SK-N-SH (cell line): ENCODE measurements around the gene C14orf132. TPM values are rescaled to one million over a fixed set of nuclear protein-coding genes. Genes with fewer than 3 reads are reported as not detected.
A peak's percentile ranks its signal among the peaks of the same experiment; 100 is the strongest.

Experiments
- CTCF ChIA-PET: fragments of 300-600, 350-600 bp; formaldehyde crosslinking; extraction: SDS; loops from one replicate; lab custom pipeline; 2021; lab: Yijun Ruan, JAX
- POLR2A ChIA-PET: fragments of 350-600 bp; sonication (Branson Sonifier 250); formaldehyde crosslinking; extraction: SDS; loops from one replicate; lab custom pipeline; 2020; ENCODE audit warnings: antibody characterized with exemption, inconsistent platforms; lab: Yijun Ruan, JAX
- DNase-seq: peaks from one replicate; pipeline ENCODE4 v3.0.0; 2012
- H2AFZ ChIP-seq: fragments of 200-600 bp; sonication (generic); 2 replicates; pipeline ENCODE4 v1.8.1; 2016; ENCODE audit warnings: antibody characterized with exemption, mild to moderate bottlenecking, low read depth
- H3F3A ChIP-seq: fragments of 200-600 bp; sonication (generic); replicated peaks from 2 replicates; pipeline ENCODE3; 2016; ENCODE audit warnings: antibody characterized with exemption, mild to moderate bottlenecking; ENCODE audit not compliant: insufficient read depth
- H3K27ac ChIP-seq, 2 experiments: fragments of 200-500 bp in 1 of 2; fragments of 200-600 bp in 1 of 2; sonication (Bioruptor generic) in 1 of 2; sonication (generic), shearing (Covaris generic) in 1 of 2; 2 replicates each; pipeline versions ENCODE4 v1.5.1 to v1.6.1; 2014 to 2016; ENCODE audit warnings: low read depth in 2 of 2, inconsistent platforms in 1 of 2, low read length in 1 of 2, mild to moderate bottlenecking in 1 of 2, mixed read lengths in 1 of 2
- H3K27me3 ChIP-seq: fragments of 200-600 bp; sonication (generic), shearing (Covaris generic); 2 replicates; pipeline ENCODE4 v1.6.1; 2016; ENCODE audit warnings: mixed run types; ENCODE audit not compliant: insufficient read depth
- H3K36me3 ChIP-seq, 2 experiments: fragments of 200-500 bp in 1 of 2; fragments of 200-600 bp in 1 of 2; sonication (Bioruptor generic) in 1 of 2; sonication (generic) in 1 of 2; replicated peaks in 1 of 2; 2 replicates each; pipeline versions ENCODE3 to v1.5.1; 2014 to 2016; ENCODE audit warnings: low read length in 1 of 2, mild to moderate bottlenecking in 1 of 2; ENCODE audit not compliant: insufficient read depth in 2 of 2, control insufficient read depth in 1 of 2
- H3K4me1 ChIP-seq, 2 experiments: fragments of 200-500 bp in 1 of 2; fragments of 200-600 bp in 1 of 2; sonication (Bioruptor generic) in 1 of 2; sonication (generic), shearing (Covaris generic) in 1 of 2; 2 replicates each; pipeline versions ENCODE4 v1.5.1 to v1.6.1; 2014 to 2016; ENCODE audit warnings: low read depth in 1 of 2, low read length in 1 of 2, mixed run types in 1 of 2; ENCODE audit not compliant: insufficient read depth in 2 of 2, control insufficient read depth in 1 of 2
- H3K4me2 ChIP-seq: fragments of 200-600 bp; sonication (generic), shearing (Covaris generic); 2 replicates; pipeline ENCODE4 v1.6.1; 2017; ENCODE audit warnings: mixed run types
- H3K4me3 ChIP-seq, 2 experiments: fragments of 200-500 bp in 1 of 2; fragments of 200-600 bp in 1 of 2; sonication (Bioruptor generic) in 1 of 2; sonication (generic), shearing (Covaris generic) in 1 of 2; 2 replicates each; pipeline versions ENCODE4 v1.5.1 to v1.8.1; 2014 to 2016; ENCODE audit warnings: low read depth in 2 of 2, inconsistent platforms in 1 of 2, low read length in 1 of 2, mild to moderate bottlenecking in 1 of 2, mixed read lengths in 1 of 2, moderate library complexity in 1 of 2
- H3K79me2 ChIP-seq: fragments of 200-600 bp; sonication (generic); 2 replicates; pipeline ENCODE4 v1.8.1; 2017; ENCODE audit warnings: mild to moderate bottlenecking; ENCODE audit not compliant: insufficient read depth
- H3K9ac ChIP-seq: fragments of 200-600 bp; sonication (generic); 2 replicates; pipeline ENCODE4 v1.6.1; 2017; ENCODE audit warnings: mixed run types
- H3K9me2 ChIP-seq: fragments of 200-600 bp; sonication (generic); 2 replicates; pipeline ENCODE4 v1.6.1; 2017; ENCODE audit warnings: mixed run types
- H3K9me3 ChIP-seq: fragments of 200-600 bp; sonication (generic); 2 replicates; pipeline ENCODE4 v1.6.1; 2017; ENCODE audit warnings: mixed run types, mild to moderate bottlenecking, moderate library complexity
- H4K20me1 ChIP-seq: fragments of 200-600 bp; sonication (generic); 2 replicates; pipeline ENCODE4 v1.6.1; 2017; ENCODE audit warnings: mild to moderate bottlenecking, mixed run types; ENCODE audit not compliant: insufficient read depth
- ELF1 ChIP-seq: IDR thresholded peaks from 2 replicates; pipeline ENCODE4 v1.4.0; 2012
- EP300 ChIP-seq, 2 experiments: IDR thresholded peaks; 2 replicates each; pipeline versions ENCODE4 v1.4.0 to v1.6.1; 2012; ENCODE audit warnings: borderline replicate concordance in 1 of 2, low read depth in 1 of 2, low read length in 1 of 2
- FOSL2 ChIP-seq: IDR thresholded peaks from 2 replicates; pipeline ENCODE4 v1.4.0; 2012; ENCODE audit warnings: low read depth, mild to moderate bottlenecking, moderate library complexity, borderline replicate concordance
- FOXM1 ChIP-seq: IDR thresholded peaks from 2 replicates; pipeline ENCODE4 v1.4.0; 2012; ENCODE audit warnings: low read depth, mild to moderate bottlenecking
- GABPA ChIP-seq: IDR thresholded peaks from 2 replicates; pipeline ENCODE4 v1.4.0; 2012; ENCODE audit warnings: low read depth, mild to moderate bottlenecking
- GATA2 ChIP-seq: sonication (generic); formaldehyde crosslinking; IDR thresholded peaks from 2 replicates; pipeline ENCODE4 v1.5.0; 2020; ENCODE audit warnings: mild to moderate bottlenecking, missing genetic modification reagents
- MXI1 ChIP-seq: IDR thresholded peaks from 2 replicates; pipeline ENCODE4 v1.6.1; 2012; ENCODE audit warnings: mild to moderate bottlenecking, low read depth, low read length, improper control_type of control experiment
- POLR2AphosphoS5 ChIP-seq: IDR thresholded peaks from 2 replicates; pipeline ENCODE4 v1.6.1; 2012; ENCODE audit warnings: low read depth, low read length
- RAD21 ChIP-seq: IDR thresholded peaks from 2 replicates; pipeline ENCODE4 v1.6.1; 2012; ENCODE audit warnings: mild to moderate bottlenecking, low read length
- RFX5 ChIP-seq: IDR thresholded peaks from 2 replicates; pipeline ENCODE4 v1.6.1; 2012; ENCODE audit warnings: mild to moderate bottlenecking, improper control_type of control experiment, low read length
- RXRA ChIP-seq: IDR thresholded peaks from 2 replicates; pipeline ENCODE4 v1.4.0; 2012; ENCODE audit warnings: low read depth, mild to moderate bottlenecking, borderline replicate concordance
- SIN3A ChIP-seq: IDR thresholded peaks from 2 replicates; pipeline ENCODE4 v1.6.1; 2012; ENCODE audit warnings: low read depth, mild to moderate bottlenecking, low read length, moderate library complexity, borderline replicate concordance
- TAF1 ChIP-seq: IDR thresholded peaks from 2 replicates; pipeline ENCODE4 v1.6.1; 2012; ENCODE audit warnings: low read depth, mild to moderate bottlenecking, low read length, moderate library complexity, borderline replicate concordance
- TEAD4 ChIP-seq: IDR thresholded peaks from 2 replicates; pipeline ENCODE4 v1.4.0; 2012; ENCODE audit warnings: mild to moderate bottlenecking, borderline replicate concordance; ENCODE audit not compliant: insufficient read depth
- YY1 ChIP-seq: IDR thresholded peaks from 2 replicates; pipeline ENCODE4 v1.4.0; 2012; ENCODE audit warnings: low read depth, mild to moderate bottlenecking
- WGBS: methylation state at CpG from one replicate; pipeline ENCODE4 v1.1.6; 2017; ENCODE audit warnings: low lambda C conversion rate; 5-methylcytosine and 5-hydroxymethylcytosine counted together
- polyA plus RNA-seq, 3 experiments: library from polyadenylated mRNA; depleted of rRNA; stranded (reverse); fragments of >200 nt; gene quantifications; 2 replicates each; pipeline ENCODE4 v1.2.3, GENCODE V29; 2012
- TF ChIP-seq, protein P1 (sequence below): fragments of 150-350 bp; IDR thresholded peaks from 2 replicates; pipeline ENCODE4 v1.6.1; 2016; ENCODE audit warnings: mild to moderate bottlenecking, low read depth, low read length
- TF ChIP-seq, protein P2 (sequence below): fragments of 150-350 bp; IDR thresholded peaks from 2 replicates; pipeline ENCODE4 v1.6.1; 2017; ENCODE audit warnings: antibody characterized with exemption, low read length, low read depth, borderline replicate concordance
- TF ChIP-seq, protein P3 (sequence below): fragments of 200-600 bp; sonication (generic); IDR thresholded peaks from 2 replicates; pipeline ENCODE4 v1.6.1; 2017; ENCODE audit warnings: antibody characterized with exemption, mild to moderate bottlenecking, moderate library complexity
- TF ChIP-seq, protein P4 (sequence below): IDR thresholded peaks from 2 replicates; pipeline ENCODE4 v1.4.0; 2012; ENCODE audit warnings: low read depth

C14orf132 gene
- polyA plus RNA-seq, 1 of the 3 experiments (the other 2 are of a cell fraction), result 5.5 TPM

DNA sequence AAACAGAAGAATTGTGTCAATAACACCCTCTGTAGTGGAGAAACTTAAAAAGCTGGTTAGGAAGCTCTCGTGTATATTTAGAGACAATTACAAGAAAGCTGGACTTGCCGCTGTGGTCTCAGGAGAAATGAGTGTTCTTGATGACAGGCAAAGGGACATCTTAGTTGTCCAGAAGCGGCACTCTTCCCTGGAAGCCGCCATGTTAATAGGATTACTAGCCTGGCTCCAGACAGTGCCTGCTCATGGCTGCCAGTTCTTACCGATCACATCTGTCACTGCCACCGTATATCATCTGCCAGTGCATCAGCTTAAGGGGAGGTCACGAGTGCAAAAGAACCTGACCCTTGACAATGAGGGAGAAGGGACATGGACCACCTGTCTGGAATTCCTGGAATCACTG is 48.9 kb downstream of the C14orf132 start:
- Histone ChIP-seq H3K9me3 (no peaks in the 10 kb centered on the region), H3K4me1 (peaks cover 17 to 81% of the 10 kb centered on the region in 2 experiments), H3K27me3 (no peaks in the 10 kb centered on the region), H3K9ac (no peak overlapping the region), H4K20me1 (0 out of 2 replicates have a peak, but pooled peaks cover under 1% of the 10 kb centered on the region), H3K79me2 (no peaks in the 10 kb centered on the region; the same call in 1 of the 2 replicates), H3F3A (no peaks in the 10 kb centered on the region)
- CTCF ChIA-PET, result interaction anchor here (1.2 to 37.1 kb wide), 3 partner anchors 10 to 191 kb away, joined by 3 to 920 read pairs (median 20); no protein-coding TSS in a partner anchor
- no peak for DNase-seq
- TF ChIP-seq ELF1, result no peak
- no peak for TF ChIP-seq TAF1
- TF ChIP-seq, protein P1, sequence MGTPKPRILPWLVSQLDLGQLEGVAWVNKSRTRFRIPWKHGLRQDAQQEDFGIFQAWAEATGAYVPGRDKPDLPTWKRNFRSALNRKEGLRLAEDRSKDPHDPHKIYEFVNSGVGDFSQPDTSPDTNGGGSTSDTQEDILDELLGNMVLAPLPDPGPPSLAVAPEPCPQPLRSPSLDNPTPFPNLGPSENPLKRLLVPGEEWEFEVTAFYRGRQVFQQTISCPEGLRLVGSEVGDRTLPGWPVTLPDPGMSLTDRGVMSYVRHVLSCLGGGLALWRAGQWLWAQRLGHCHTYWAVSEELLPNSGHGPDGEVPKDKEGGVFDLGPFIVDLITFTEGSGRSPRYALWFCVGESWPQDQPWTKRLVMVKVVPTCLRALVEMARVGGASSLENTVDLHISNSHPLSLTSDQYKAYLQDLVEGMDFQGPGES, result no peak
- no peak for TF ChIP-seq RXRA
- TF ChIP-seq RFX5, result no peak
- TF ChIP-seq FOXM1, result no peak
- no peak for TF ChIP-seq MXI1
- TF ChIP-seq YY1, result no peak
- no peak for TF ChIP-seq GATA2 (CRISPR knock-in tag)
- TF ChIP-seq TEAD4, result no peak
- TF ChIP-seq RAD21, result no peak
- TF ChIP-seq EP300 (IDR thresholded peaks at IDR 0.05; ENCODE audit: borderline replicate concordance in 1 of 2, low read depth in 1 of 2, low read length in 1 of 2), result no peak
- no peak for TF ChIP-seq GABPA
- TF ChIP-seq FOSL2, result no peak
- TF ChIP-seq, protein P2, sequence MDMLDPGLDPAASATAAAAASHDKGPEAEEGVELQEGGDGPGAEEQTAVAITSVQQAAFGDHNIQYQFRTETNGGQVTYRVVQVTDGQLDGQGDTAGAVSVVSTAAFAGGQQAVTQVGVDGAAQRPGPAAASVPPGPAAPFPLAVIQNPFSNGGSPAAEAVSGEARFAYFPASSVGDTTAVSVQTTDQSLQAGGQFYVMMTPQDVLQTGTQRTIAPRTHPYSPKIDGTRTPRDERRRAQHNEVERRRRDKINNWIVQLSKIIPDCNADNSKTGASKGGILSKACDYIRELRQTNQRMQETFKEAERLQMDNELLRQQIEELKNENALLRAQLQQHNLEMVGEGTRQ, result no peak
- no peak for TF ChIP-seq POLR2AphosphoS5
- TF ChIP-seq, protein P3, sequence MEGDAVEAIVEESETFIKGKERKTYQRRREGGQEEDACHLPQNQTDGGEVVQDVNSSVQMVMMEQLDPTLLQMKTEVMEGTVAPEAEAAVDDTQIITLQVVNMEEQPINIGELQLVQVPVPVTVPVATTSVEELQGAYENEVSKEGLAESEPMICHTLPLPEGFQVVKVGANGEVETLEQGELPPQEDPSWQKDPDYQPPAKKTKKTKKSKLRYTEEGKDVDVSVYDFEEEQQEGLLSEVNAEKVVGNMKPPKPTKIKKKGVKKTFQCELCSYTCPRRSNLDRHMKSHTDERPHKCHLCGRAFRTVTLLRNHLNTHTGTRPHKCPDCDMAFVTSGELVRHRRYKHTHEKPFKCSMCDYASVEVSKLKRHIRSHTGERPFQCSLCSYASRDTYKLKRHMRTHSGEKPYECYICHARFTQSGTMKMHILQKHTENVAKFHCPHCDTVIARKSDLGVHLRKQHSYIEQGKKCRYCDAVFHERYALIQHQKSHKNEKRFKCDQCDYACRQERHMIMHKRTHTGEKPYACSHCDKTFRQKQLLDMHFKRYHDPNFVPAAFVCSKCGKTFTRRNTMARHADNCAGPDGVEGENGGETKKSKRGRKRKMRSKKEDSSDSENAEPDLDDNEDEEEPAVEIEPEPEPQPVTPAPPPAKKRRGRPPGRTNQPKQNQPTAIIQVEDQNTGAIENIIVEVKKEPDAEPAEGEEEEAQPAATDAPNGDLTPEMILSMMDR, result no peak
- TF ChIP-seq, protein P4, sequence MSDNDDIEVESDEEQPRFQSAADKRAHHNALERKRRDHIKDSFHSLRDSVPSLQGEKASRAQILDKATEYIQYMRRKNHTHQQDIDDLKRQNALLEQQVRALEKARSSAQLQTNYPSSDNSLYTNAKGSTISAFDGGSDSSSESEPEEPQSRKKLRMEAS, result no peak
- no peak for TF ChIP-seq SIN3A
- TF ChIP-seq, all 33 proteins: peak for 0
- Histone ChIP-seq H2AFZ (no peak overlapping the region), H3K27ac (peak overlapping the region in 1 of 2 experiments; percentile 99; a peak in 1 of 4 replicates), H3K9me2 (no peaks in the 10 kb centered on the region), H3K4me2 (no peak overlapping the region), H3K4me3 (no peak overlapping the region), H3K36me3 (peaks cover 0 to 7% of the 10 kb centered on the region in 2 experiments)
- 95% methylated on average over 7 of the region's 7 CpGs for WGBS
- POLR2A ChIA-PET, result no interaction called here
